Ammon's horn (tissue), 1 donor: ENCODE measurements around the gene PERM1.

Experiments
- DNase-seq: peaks from one replicate; pipeline ENCODE4 v3.0.0-alpha.2; 2016; ENCODE audit warnings: low spot score

Gene PERM1

DNA sequence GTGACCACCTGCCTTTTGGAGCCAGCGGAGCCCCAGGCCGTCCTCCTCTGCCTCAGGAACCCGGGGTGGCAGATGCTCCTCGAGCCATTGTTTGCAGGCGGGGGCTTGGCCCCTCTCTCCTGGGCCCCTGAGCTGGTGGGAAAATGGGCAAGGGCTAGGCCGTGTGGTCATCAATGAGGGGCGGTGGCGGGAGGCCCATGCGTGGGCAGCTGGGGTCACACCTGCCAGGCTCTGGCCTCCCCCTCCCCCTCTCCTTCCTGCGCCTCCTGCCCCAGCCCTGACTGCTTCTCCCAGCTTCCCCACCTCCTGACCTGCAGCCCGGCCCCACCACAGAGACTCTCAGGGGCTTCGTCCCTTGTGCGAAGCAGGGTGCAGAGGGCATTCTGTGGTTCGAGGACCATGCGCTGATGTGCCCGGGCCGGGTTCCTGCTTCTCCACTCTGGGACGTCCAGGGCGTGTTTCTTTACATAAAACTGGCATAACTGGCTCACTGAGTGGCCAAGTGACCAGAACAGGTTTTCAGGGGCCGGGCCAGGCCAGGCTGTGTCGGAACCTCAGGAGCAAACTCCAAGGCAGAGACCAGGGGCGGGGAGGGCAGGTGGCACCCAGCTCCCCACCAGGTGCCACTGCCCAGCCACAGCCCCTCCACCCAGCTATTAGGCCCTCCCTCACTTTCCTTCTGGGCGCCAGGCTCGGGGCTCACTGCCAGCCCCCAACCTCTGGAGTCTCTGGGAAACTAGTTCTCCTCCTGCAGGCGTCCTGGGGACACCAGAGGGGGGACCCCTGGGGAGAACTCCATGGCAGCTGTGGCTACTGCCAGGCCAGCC, 48.9 kb downstream of the PERM1 start:
- no peak for DNase-seq

DNA sequence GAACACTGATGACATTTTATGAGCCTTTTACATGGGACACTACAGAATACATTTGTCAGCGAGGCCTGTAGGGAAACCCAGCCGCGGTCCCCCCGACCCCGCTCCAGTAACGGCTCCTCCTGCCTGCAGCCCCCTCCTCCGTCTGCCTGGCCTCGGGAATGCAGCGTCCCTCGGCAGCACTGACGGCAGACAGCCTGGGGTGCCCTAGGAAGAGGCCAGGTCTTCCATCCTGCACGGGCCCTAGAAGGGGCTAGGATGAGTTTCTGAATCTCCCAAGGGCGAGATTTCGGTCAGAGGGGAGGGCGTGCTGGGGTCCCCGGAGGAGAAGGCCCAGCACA, 49.8 kb downstream of the PERM1 start:
- no peak for DNase-seq

DNA sequence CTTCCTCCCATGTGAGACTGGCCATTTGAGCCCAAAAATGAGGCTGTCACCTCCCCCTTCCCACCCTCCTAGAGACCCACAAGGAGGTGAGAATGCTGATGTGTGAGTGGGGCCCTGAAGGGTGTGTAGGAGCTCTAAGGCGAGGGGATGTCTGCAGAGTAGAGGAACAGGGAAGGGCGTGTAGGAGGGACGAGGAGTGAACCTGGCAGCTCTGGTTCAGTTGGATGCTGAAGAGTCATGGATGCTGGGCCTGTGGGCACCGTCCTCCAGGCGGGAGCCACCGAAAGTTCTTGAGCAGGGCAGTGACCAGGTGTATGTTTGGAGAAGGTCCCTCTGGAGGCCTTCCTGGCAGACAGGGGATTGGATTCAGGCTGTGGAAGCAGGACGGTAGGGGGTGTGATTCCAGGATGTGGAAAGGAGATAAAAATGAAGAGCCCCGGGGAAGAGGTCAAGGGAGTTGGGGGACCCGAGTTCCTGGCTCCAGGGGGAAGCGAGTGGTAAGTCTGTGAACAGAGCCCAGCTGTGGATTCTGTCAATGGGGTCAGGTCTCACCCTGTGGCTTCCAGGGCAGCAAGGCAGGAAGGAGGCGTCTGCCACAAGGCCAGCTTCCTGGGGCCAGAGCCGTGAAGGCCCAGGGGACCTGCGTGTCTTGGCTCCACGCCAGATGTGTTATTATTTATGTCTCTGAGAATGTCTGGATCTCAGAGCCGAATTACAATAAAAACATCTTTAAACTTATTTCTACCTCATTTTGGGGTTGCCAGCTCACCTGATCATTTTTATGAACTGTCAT, 50.3 kb downstream of the PERM1 start:
- no peak for DNase-seq

DNA sequence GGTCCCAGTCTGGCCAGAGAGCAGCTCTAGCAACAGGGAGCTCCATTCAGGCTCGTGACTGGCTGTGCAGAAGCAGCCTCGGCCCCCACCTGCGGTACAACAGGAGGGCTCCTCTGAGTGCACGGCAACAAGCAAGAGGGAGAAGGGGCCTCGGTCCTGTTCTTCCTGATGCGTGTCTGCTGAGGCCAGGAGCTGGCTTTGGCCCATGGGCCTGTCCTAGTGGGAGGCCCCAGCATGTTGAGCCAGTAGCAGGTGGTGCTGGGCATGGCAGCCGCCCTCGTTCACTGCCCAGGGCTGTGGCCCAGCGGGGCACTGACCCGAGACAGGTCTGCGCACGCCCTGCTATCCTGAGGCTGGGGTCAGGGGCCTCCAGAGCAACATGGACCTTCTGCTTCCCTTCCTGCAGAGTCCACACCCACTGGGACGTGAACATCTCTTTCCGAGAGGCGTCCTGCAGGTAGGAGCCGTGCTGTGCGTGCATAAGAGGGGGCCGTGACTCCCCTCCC, 51.2 kb downstream of the PERM1 start:
- DNase-seq: no peak

DNA sequence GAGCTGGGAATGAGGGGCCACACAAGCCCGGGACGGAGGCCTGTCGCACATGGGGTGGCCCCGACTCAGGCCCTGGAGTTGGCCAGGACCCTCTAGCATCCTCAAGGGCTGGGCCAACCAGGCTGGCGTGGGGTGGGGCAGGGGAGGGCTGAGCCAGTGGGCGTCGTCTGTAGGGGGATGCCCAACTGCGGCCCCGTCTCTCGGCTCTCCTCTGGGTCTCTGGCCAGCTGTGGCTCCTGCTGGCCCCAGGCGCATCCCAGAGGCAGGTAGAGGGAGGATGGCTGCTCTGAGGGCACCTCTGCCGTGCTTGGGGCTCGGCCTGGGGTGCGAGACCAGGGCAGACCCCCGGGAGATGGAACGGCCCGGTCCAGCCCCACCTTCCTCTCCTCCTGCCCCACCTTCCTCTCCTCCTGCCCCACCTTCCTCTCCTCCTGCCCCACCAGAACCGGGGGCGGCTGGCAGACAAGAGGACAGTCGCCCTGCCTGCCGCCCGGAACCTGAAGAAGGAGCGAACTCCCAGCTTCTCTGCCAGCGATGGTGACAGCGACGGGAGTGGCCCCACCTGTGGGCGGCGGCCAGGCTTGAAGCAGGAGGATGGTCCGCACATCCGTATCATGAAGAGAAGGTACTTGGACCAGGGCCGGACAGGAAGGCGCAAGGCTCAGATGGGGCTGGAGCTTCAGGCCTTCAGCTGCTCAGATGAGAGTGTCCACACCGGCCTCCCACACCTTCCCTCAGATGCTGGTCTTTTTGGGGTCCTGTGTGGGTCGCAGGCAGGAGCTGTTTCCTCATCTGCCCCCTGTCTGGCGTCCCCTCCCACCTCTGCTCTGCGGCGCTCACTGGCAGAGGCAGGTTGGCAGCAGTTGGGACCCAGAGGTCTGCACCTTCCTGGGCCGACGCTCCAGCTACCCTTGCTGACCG, 51.9 kb downstream of the PERM1 start:
- DNase-seq: no peak

DNA sequence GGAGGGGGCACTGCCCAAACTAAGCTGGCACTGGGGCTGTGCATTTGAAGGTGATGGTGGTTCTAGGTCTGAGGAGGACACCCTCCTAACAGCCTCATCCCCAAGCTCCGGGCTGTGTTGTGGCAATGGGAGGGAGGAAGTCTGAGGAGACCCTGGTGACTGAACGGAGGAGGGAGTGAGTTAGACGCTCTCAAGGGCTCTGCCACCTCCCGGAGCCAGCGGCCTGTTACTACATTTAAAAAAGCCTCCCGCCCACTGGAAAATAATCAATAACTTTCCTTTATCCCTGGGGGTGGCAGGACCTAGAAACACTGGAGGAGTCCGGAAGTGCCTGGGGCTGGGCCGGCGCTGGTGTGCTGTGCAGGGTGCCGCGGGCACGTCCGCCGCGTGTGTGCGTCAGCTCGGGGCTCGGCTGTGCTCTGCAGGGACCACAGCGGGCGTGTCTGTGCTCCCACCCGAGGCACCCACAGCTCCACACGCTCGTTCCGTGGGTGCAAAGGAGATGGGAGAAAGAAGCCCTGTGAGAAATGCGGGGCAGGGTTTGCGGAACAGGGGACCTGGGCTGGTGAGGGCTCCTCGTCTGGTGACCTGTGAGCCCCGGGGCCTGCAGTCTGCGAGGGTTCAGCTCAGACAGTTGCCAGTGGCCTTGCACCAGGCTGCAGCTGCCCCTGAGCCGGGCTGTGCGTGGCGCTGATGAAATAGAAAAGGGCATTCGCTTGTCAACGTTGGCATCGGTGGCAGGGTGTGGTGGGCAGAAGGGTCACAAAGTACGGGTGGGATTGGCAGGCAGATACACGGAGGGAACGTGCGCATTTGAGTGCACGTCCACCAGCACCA, 52.9 kb downstream of the PERM1 start:
- no peak for DNase-seq

DNA sequence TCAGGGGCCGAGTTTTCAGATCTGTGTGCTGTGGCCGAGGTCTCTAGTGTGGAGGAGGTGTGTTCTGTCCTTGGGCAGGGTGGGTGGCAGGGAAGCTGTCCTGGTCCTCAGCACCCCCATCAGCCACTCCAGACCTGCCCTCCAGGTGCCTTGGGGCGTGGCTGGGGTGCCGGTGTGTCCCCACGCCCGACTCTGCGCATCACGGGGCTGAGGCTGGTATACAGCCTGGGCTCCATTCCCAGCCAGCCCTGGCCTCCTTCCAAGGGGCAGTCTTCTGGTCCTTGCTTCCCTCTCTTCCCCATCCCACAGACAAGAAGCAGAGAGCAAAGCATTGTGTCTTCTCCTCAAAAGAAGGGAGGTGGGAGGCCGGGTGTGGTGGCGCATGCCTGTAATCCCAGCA, 54.1 kb downstream of the PERM1 start:
- no peak for DNase-seq

DNA sequence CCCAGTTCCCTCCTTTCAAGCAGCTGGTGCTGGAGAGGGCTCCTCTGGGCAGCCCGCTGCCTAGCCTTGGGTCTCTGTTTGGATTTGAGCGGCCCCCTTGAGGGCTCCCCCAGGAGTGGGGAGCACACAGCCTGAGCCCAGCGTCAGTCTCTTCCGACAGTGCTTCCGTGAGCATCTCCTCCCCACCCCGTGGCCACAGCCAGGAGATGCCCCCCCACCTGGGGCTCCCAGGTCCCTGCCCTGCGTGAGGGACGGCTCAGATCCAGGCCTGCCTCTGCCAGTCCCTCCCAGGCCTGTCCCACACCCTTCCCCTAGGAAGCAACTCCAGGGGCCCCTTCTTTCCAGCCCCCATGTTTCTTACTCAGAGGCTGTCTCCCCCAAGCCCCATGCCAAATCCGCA, 54.7 kb downstream of the PERM1 start:
- DNase-seq: no peak

DNA sequence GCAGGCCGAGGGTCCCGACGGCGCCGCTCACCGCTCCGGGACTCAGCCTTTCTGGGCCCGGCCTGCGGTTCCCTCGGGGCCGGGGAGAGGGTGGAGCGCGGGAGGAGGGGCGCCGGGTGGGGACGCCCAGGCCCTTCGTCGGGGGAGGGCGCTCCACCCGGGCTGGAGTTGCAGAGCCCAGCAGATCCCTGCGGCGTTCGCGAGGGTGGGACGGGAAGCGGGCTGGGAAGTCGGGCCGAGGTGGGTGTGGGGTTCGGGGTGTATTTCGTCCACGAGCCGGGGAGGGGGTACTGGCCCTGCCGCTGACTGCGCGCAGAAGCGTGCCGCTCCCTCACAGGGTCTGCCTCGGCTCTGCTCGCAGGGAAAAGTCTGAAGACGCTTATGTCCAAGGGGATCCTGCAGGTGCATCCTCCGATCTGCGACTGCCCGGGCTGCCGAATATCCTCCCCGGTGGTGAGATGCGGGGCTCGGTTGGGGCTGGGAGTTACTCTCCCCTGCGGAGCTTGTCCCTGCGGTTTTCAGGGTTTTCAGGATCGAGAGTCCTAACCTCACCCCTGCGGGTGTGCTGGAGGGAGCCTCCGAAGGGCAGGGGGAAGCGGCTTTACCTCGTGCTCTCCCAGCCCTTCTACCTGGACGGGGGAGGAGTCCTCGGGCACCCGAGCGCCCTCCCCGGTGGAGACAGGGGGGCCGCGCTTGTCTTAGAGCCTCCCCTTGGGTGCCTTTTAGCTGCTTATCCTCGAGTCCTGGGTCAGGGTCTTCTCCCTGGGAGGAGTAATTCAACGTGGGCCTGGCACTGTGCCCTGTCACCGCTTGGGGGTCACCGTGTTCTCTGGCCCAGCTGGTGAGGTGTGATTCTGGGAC, 56.1 kb downstream of the PERM1 start:
- no peak for DNase-seq
